Peyer's patch (tissue), 4 donors: Measurements from ENCODE around the gene TYW3. TPM values are rescaled to one million over a fixed set of nuclear protein-coding genes. Genes with fewer than 3 reads are reported as not detected.

Source experiments
- DNase-seq, 3 donors: peaks; one replicate each; pipeline ENCODE4 v3.0.0-alpha.2; 2017 to 2019
- H3K27ac ChIP-seq, 4 donors: fragments of 200-600 bp; sonication (generic); one replicate each; pipeline ENCODE4 v1.5.1; 2016 to 2019
- H3K27me3 ChIP-seq, 2 donors: fragments of 200-600 bp; sonication (generic); one replicate each; pipeline ENCODE4 v1.5.1; 2019
- H3K36me3 ChIP-seq, 3 donors: fragments of 200-600 bp; sonication (generic); one replicate each; pipeline ENCODE4 v1.5.1; 2016 to 2019
- H3K4me1 ChIP-seq, 4 donors: fragments of 200-600 bp; sonication (generic); one replicate each; pipeline ENCODE4 v1.5.1; 2016 to 2019
- H3K4me3 ChIP-seq, 4 donors: fragments of 200-600 bp; sonication (generic); 1 replicate in 3 of 4; 2 replicates in 1 of 4; pipeline ENCODE4 v1.5.1; 2016 to 2019; ENCODE audit warnings: mild to moderate bottlenecking in 1 of 4
- H3K9me3 ChIP-seq, 4 donors: fragments of 200-600 bp; sonication (generic); one replicate each; pipeline ENCODE4 v1.5.1; 2016 to 2019; ENCODE audit warnings: mild to moderate bottlenecking in 1 of 4
- POLR2A ChIP-seq, 2 donors: fragments of 450-650 bp; IDR thresholded peaks; one replicate each; pipeline ENCODE4 v1.5.1; 2017; ENCODE audit warnings: antibody characterized with exemption in 2 of 2, mild to moderate bottlenecking in 2 of 2, moderate library complexity in 2 of 2
- total RNA-seq, 4 donors: library from RNA; depleted of rRNA; stranded (reverse); fragments of >200 nt; gene quantifications; one replicate each; pipeline ENCODE4 v1.1.0, GENCODE V29; 2016
- TF ChIP-seq, protein P1 (sequence below), 6 experiments: fragments of 450-650 bp in 4 of 6; fragments of 200-600 bp in 2 of 6; sonication (generic) in 1 of 6; IDR thresholded peaks; one replicate each; pipeline ENCODE4 v1.5.1; 2017 to 2019; ENCODE audit warnings: antibody characterized with exemption in 6 of 6, mild to moderate bottlenecking in 3 of 6, moderate library complexity in 1 of 6

The TYW3 gene, protein sequence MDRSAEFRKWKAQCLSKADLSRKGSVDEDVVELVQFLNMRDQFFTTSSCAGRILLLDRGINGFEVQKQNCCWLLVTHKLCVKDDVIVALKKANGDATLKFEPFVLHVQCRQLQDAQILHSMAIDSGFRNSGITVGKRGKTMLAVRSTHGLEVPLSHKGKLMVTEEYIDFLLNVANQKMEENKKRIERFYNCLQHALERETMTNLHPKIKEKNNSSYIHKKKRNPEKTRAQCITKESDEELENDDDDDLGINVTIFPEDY
- total RNA-seq: 10 to 100 TPM in 1 of 4 donors, 1 to 10 TPM in 3; 2.7 to 12.4 (median 4.9) TPM

DNA sequence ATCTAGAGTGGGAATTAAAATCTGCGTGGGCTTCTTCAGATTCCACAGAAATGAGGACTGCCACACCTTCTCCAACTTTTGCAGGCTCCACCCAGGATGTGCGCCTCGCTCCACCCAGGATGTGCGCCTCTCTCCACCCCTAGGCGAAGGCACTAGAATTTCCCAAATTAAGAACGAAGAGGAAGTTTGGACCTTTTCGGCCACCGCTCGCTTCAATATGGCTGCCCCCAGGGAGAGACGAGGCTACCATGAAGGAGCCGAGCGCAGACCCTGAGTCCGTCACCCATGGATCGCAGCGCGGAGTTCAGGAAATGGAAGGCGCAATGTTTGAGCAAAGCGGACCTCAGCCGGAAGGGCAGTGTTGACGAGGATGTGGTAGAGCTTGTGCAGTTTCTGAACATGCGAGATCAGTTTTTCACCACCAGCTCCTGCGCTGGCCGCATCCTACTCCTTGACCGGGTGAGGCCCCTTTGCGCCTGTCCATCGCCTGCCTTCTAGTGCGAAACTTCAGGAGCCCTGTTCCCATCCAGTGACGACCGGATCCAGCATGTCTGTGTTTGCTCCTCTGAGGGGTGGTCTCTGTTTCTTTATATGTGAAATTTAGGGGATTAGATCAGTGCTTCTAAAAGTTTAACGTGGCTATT is at the start of gene TYW3, which contains the start of gene CRYZ:
Gene TYW3, plus strand, starts transcription at position 193 of the 644 bp plus-strand sequence. Its CDS starts 93 bp downstream, at position 286.
Gene CRYZ, minus strand, starts transcription at position 91 of the 644 bp plus-strand sequence. CDS start 8,229 bp downstream, outside the sequence.
- TF ChIP-seq, protein P1, sequence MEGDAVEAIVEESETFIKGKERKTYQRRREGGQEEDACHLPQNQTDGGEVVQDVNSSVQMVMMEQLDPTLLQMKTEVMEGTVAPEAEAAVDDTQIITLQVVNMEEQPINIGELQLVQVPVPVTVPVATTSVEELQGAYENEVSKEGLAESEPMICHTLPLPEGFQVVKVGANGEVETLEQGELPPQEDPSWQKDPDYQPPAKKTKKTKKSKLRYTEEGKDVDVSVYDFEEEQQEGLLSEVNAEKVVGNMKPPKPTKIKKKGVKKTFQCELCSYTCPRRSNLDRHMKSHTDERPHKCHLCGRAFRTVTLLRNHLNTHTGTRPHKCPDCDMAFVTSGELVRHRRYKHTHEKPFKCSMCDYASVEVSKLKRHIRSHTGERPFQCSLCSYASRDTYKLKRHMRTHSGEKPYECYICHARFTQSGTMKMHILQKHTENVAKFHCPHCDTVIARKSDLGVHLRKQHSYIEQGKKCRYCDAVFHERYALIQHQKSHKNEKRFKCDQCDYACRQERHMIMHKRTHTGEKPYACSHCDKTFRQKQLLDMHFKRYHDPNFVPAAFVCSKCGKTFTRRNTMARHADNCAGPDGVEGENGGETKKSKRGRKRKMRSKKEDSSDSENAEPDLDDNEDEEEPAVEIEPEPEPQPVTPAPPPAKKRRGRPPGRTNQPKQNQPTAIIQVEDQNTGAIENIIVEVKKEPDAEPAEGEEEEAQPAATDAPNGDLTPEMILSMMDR (IDR thresholded peaks at IDR 0.05): peak in 2 of 6 experiments; percentile 14 to 19
- peak; percentile 29 to 35 for TF ChIP-seq POLR2A (IDR thresholded peaks at IDR 0.05)
- Histone ChIP-seq H3K4me3 (peak within 1 kb of the TSS; percentile 52 to 83 (median 76)), H3K36me3 (peaks cover 0 to 13% (median 0%) of the 10 kb centered on the region in 3 donors), H3K27me3 (no peaks in the 10 kb centered on the region), H3K9me3 (no peaks in the 10 kb centered on the region), H3K27ac (peak within 1 kb of the TSS; percentile 63 to 89 (median 86)), H3K4me1 (peaks cover 0 to 22% (median 5%) of the 10 kb centered on the region in 4 donors)
- peak; percentile 81 to 96 (median 89) for DNase-seq

DNA sequence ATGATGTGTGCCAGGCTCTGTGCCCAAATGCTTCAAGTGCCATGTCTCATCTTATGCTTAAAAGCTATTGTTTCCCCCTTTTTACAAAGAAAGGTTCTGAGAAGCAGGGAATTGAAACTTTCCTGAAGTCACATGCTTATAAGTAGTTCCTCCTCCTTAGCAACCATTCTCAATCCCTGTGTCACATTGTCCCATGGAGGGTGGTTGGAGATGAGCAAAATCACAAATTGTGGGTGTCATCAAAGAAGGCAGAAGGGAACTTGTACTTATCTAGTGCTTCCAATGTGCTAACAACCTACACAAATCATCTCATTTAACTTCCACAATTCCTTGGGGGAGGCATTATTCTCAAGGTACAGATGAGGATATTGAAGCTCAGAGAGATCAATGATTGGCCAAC is 49.3 kb upstream of the TYW3 start:
- TF ChIP-seq, protein P1 (IDR thresholded peaks at IDR 0.05): no peak
- TF ChIP-seq POLR2A (IDR thresholded peaks at IDR 0.05): no peak
- Histone ChIP-seq H3K27me3 (no peaks in the 10 kb centered on the region), H3K9me3 (no peaks in the 10 kb centered on the region), H3K27ac (no peak overlapping the region), H3K4me3 (no peak overlapping the region), H3K4me1 (no peaks in the 10 kb centered on the region), H3K36me3 (no peaks in the 10 kb centered on the region)
- no peak for DNase-seq

DNA sequence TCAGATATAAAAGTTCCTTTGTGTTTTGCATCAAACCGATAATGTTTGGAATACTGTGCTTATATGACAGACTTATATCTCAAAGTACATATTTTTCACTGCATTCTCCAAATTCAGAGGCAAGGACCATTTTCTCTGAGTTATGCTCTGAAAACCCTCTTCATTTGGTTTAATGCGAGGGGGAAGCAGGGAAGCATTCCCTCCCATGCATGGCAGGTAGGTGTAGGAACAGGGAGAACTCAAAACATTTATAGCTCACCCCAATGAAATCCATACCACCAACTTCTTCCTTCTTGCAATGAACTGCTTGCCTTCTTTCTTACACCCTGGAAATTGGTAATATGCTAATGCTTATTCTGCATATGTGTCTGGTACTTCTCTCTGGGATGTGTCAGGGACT is 48.7 kb upstream of the TYW3 start:
- no peaks in the 10 kb centered on the region for H3K27me3 ChIP-seq
- no peak overlapping the region for H3K4me3 ChIP-seq
- no peaks in the 10 kb centered on the region for H3K4me1 ChIP-seq
- no peak overlapping the region for H3K27ac ChIP-seq
- TF ChIP-seq, protein P1 (IDR thresholded peaks at IDR 0.05): no peak
- TF ChIP-seq POLR2A (IDR thresholded peaks at IDR 0.05): no peak
- H3K9me3 ChIP-seq: no peaks in the 10 kb centered on the region
- DNase-seq: no peak
- no peaks in the 10 kb centered on the region for H3K36me3 ChIP-seq

DNA sequence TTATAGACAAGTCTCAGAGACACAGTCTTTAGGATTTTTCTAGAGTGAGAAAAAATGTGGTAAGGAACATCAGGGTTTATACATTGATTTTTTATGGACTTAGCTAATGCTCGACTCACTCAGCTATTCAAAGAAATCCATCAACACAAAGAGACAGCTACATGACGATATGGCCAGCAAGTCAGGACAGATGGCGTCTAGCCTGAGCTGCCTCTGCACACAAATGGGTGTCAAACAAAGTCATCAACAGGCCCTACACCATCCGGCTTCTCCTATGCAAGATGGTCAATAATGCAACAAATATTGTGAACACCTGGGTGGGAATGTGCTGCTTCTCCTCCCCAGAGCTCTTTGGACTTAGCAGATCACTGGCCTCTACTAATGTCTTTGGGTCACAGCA is 46.0 kb upstream of the TYW3 start:
- no peak for DNase-seq
- Histone ChIP-seq H3K36me3 (no peaks in the 10 kb centered on the region), H3K4me1 (no peaks in the 10 kb centered on the region), H3K27me3 (no peaks in the 10 kb centered on the region), H3K4me3 (no peak overlapping the region), H3K27ac (no peak overlapping the region), H3K9me3 (no peaks in the 10 kb centered on the region)
- TF ChIP-seq POLR2A (IDR thresholded peaks at IDR 0.05): no peak
- TF ChIP-seq, protein P1 (IDR thresholded peaks at IDR 0.05): no peak

DNA sequence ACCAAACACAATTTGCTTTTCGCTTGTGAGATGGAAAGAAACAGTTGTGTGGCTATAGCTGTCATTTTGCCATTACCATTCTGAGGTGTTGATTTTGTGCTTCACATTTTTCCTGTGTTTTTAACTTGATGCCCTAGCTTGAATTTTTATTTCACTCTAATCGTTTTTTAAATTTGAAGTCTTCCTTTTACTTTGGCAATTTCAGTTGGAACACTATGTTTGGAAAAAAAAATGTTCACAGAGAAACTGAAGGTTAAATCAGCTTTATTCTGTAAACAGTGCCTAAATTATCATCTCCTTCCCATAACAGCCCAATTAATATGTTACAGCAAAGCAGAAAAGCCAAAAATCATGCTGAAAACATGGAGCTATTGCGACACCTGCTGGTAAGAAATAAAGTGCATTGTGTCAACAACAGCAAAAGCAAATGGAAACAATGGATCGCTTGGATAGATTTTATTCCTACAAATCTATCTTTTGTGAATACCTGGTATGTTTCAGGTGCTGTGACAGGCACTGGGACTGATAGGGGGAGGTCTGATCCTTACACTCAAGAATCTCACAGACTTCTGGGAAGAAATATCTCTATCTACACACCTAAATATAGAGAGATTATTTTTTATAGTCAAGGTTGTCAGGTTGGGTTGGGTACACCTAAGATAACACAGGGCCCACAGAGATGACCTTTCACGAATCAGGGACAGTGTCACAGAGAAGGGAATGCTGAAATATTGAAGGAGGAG is 43.2 kb upstream of the TYW3 start:
- DNase-seq: peak in 2 of 3 donors; percentile 17 to 65
- H3K4me1 ChIP-seq: no peaks in the 10 kb centered on the region
- H3K9me3 ChIP-seq: no peaks in the 10 kb centered on the region
- no peak overlapping the region for H3K27ac ChIP-seq
- H3K4me3 ChIP-seq: no peak overlapping the region
- H3K36me3 ChIP-seq: no peaks in the 10 kb centered on the region
- no peaks in the 10 kb centered on the region for H3K27me3 ChIP-seq
- TF ChIP-seq, protein P1 (IDR thresholded peaks at IDR 0.05): peak; percentile 73 to 86 (median 78)
- TF ChIP-seq POLR2A (IDR thresholded peaks at IDR 0.05): no peak
